ENCODE measurements around the gene TRIM37.

The TRIM37 gene

DNA sequence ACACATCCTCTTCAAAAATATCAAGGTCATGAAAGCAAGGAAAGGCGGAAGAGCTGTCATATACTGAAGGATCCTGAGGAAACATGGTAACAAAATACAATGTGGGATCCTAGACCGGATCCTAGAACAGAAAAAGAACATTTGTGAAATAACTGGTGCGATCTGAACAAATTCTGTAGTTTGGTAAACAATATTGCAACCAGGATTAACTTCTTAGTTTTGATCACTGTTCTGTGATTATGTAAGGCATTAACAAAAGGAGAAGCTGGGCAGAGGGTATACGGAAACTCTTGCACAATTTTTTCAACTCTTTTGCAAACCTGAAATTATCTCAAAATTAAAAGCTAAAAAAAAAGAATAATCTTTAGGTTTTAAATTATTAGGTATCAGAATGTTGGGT lies 109.7 kb downstream of the TRIM37 start:
- Histone ChIP-seq H3K36me3 (ENCODE audit: control insufficient read depth in 2 of 2, insufficient read depth in 1 of 2, low read length in 2 of 2) (peaks cover 31 to 33% of the 10 kb centered on the region in 2 experiments), H3K4me3 (ENCODE audit: low read depth, low read length) (no peak overlapping the region), H3K27ac (ENCODE audit: extremely low read depth, low read depth, low read length) (no peak overlapping the region), H3K9me3 (ENCODE audit: control insufficient read depth, insufficient read depth, low read depth, low read length) (no peaks in the 10 kb centered on the region), H3K4me1 (ENCODE audit: control insufficient read depth, insufficient read depth, low read length) (no peaks in the 10 kb centered on the region)
- TF ChIP-seq GLI2 (tag by site-specific recombination; IDR thresholded peaks at IDR 0.05; ENCODE audit: borderline replicate concordance, low read depth) (no peak), ZNF292 (tag by site-specific recombination; IDR thresholded peaks at IDR 0.05; ENCODE audit: borderline replicate concordance, low read depth) (no peak), ZNF670 (tag by site-specific recombination; IDR thresholded peaks at IDR 0.05; ENCODE audit: low read depth) (no peak), ZNF302 (tag by site-specific recombination; IDR thresholded peaks at IDR 0.05; ENCODE audit: low read depth) (no peak), ZNF37A (tag by site-specific recombination; IDR thresholded peaks at IDR 0.05) (no peak), YY1 (tag by site-specific recombination; IDR thresholded peaks at IDR 0.05) (no peak), TRIM28 (IDR thresholded peaks at IDR 0.05; ENCODE audit: borderline replicate concordance, low read length) (no peak), ZNF426 (tag by site-specific recombination; IDR thresholded peaks at IDR 0.05) (no peak), ZNF837 (tag by site-specific recombination; IDR thresholded peaks at IDR 0.05) (no peak)
- TF ChIP-seq, protein P1, sequence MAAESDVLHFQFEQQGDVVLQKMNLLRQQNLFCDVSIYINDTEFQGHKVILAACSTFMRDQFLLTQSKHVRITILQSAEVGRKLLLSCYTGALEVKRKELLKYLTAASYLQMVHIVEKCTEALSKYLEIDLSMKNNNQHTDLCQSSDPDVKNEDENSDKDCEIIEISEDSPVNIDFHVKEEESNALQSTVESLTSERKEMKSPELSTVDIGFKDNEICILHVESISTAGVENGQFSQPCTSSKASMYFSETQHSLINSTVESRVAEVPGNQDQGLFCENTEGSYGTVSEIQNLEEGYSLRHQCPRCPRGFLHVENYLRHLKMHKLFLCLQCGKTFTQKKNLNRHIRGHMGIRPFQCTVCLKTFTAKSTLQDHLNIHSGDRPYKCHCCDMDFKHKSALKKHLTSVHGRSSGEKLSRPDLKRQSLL (tag by site-specific recombination; IDR thresholded peaks at IDR 0.05) = no peak
- CTCF ChIA-PET = interaction anchor here (1.3 to 1.7 kb wide), 3 partner anchors 8 to 419 kb away, joined by 3 to 5 read pairs (median 5); no protein-coding TSS in a partner anchor
- POLR2A ChIA-PET = interaction anchor here (0.6 kb wide), 1 partner anchor 119 kb away, joined by 4 read pairs; no protein-coding TSS in a partner anchor

DNA sequence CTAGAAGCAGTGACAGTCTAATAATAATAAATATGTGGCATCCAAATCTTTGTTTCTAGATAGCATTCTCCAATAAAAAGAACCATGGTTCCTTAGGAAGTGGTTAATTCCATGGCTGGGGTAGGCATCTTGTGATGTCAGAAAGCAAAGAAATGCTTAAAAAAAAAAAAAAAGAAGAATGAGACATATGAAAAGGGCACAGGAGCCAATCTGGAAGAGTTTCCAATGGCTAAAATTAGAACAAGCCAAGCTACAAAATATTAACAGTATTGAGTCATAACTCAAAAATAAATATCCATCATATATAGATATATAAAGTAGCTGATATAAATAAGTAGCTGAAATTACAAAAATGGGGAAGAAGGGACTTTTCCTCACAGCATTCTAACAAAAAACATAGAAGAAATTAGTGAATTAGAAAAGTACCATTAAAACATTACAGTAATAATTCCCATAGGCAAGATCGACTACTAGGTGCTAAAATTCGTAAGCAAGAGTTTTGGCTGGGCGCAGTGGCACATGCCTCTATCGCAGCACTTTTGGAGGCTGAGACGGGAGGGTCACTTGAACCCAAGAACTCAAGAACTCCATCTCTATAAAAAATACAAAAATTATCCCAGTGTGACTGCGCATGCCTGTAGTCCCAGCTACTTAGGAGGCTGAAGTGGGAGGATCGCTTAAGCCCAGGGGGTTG lies 111.3 kb downstream of the TRIM37 start:
- POLR2A ChIA-PET = no interaction called here
- H3K4me3 ChIP-seq (ENCODE audit: low read depth, low read length) = no peak overlapping the region
- H3K27ac ChIP-seq (ENCODE audit: extremely low read depth, low read depth, low read length) = no peak overlapping the region
- no peak for TF ChIP-seq ZNF138 (tag by site-specific recombination; IDR thresholded peaks at IDR 0.05; ENCODE audit: borderline replicate concordance)
- no peak for TF ChIP-seq ZNF830 (tag by site-specific recombination; IDR thresholded peaks at IDR 0.05; ENCODE audit: low read depth)
- TF ChIP-seq REPIN1 (tag by site-specific recombination; IDR thresholded peaks at IDR 0.05; ENCODE audit: low read depth) = no peak
- TF ChIP-seq WT1 (tag by site-specific recombination; IDR thresholded peaks at IDR 0.05) = no peak
- no peak for TF ChIP-seq ZNF473 (tag by site-specific recombination; IDR thresholded peaks at IDR 0.05)
- TF ChIP-seq BCL11B (tag by site-specific recombination; IDR thresholded peaks at IDR 0.05; ENCODE audit: low read depth) = no peak
- no peak for TF ChIP-seq SALL2 (tag by site-specific recombination; IDR thresholded peaks at IDR 0.05; ENCODE audit: borderline replicate concordance)
- no peak for TF ChIP-seq ZNF10 (tag by site-specific recombination; IDR thresholded peaks at IDR 0.05)
- TF ChIP-seq, protein P2, sequence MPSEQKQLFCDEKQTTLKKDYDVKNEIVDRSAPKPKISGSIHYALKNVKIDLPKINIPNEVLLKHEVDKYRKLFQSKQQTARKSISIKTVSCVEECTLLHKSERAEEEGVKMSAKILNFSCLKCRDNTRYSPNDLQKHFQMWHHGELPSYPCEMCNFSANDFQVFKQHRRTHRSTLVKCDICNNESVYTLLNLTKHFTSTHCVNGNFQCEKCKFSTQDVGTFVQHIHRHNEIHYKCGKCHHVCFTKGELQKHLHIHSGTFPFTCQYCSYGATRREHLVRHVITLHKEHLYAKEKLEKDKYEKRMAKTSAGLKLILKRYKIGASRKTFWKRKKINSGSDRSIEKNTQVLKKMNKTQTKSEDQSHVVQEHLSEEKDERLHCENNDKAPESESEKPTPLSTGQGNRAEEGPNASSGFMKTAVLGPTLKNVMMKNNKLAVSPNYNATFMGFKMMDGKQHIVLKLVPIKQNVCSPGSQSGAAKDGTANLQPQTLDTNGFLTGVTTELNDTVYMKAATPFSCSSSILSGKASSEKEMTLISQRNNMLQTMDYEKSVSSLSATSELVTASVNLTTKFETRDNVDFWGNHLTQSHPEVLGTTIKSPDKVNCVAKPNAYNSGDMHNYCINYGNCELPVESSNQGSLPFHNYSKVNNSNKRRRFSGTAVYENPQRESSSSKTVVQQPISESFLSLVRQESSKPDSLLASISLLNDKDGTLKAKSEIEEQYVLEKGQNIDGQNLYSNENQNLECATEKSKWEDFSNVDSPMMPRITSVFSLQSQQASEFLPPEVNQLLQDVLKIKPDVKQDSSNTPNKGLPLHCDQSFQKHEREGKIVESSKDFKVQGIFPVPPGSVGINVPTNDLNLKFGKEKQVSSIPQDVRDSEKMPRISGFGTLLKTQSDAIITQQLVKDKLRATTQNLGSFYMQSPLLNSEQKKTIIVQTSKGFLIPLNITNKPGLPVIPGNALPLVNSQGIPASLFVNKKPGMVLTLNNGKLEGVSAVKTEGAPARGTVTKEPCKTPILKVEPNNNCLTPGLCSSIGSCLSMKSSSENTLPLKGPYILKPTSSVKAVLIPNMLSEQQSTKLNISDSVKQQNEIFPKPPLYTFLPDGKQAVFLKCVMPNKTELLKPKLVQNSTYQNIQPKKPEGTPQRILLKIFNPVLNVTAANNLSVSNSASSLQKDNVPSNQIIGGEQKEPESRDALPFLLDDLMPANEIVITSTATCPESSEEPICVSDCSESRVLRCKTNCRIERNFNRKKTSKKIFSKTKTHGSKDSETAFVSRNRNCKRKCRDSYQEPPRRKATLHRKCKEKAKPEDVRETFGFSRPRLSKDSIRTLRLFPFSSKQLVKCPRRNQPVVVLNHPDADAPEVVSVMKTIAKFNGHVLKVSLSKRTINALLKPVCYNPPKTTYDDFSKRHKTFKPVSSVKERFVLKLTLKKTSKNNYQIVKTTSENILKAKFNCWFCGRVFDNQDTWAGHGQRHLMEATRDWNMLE (tag by site-specific recombination; conservative IDR thresholded peaks at IDR 0.05; ENCODE audit: low read depth) = no peak
- TF ChIP-seq, protein P3, sequence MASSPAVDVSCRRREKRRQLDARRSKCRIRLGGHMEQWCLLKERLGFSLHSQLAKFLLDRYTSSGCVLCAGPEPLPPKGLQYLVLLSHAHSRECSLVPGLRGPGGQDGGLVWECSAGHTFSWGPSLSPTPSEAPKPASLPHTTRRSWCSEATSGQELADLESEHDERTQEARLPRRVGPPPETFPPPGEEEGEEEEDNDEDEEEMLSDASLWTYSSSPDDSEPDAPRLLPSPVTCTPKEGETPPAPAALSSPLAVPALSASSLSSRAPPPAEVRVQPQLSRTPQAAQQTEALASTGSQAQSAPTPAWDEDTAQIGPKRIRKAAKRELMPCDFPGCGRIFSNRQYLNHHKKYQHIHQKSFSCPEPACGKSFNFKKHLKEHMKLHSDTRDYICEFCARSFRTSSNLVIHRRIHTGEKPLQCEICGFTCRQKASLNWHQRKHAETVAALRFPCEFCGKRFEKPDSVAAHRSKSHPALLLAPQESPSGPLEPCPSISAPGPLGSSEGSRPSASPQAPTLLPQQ (tag by site-specific recombination; IDR thresholded peaks at IDR 0.05) = no peak
- TF ChIP-seq ZNF132 (tag by site-specific recombination; IDR thresholded peaks at IDR 0.05; ENCODE audit: borderline replicate concordance) = no peak
- no peak for TF ChIP-seq ZNF558 (tag by site-specific recombination; IDR thresholded peaks at IDR 0.05)
- TF ChIP-seq ZNF274 (IDR thresholded peaks at IDR 0.05; ENCODE audit: low read length) = no peak
- TF ChIP-seq ZNF274 (tag by site-specific recombination; IDR thresholded peaks at IDR 0.05; ENCODE audit: borderline replicate concordance) = no peak
- TF ChIP-seq ZNF302 (tag by site-specific recombination; IDR thresholded peaks at IDR 0.05; ENCODE audit: low read depth) = no peak
- no peak for TF ChIP-seq SCRT1 (tag by site-specific recombination; IDR thresholded peaks at IDR 0.05; ENCODE audit: borderline replicate concordance)
- no peak for TF ChIP-seq ZNF140 (tag by site-specific recombination; IDR thresholded peaks at IDR 0.05)
- CTCF ChIA-PET = interaction anchor here (0.7 kb wide), 1 partner anchor 476 kb away, joined by 4 read pairs; no protein-coding TSS in a partner anchor
- no peaks in the 10 kb centered on the region for H3K4me1 ChIP-seq (ENCODE audit: control insufficient read depth, insufficient read depth, low read length)
- no peaks in the 10 kb centered on the region for H3K9me3 ChIP-seq (ENCODE audit: control insufficient read depth, insufficient read depth, low read depth, low read length)
- H3K36me3 ChIP-seq (ENCODE audit: control insufficient read depth in 2 of 2, insufficient read depth in 1 of 2, low read length in 2 of 2) = peaks cover 19 to 24% of the 10 kb centered on the region in 2 experiments
